ENCODE results near the gene PSAT1. TPM values are rescaled to one million over a fixed set of nuclear protein-coding genes. Genes with fewer than 3 reads are reported as not detected.
"Not testable (repeated sequence)": the region's sequence is repeated elsewhere in the genome, so short reads cannot be mapped to it uniquely, and the experiment has no call there.

PSAT1 gene
- 490 TPM for polyA plus RNA-seq (2013, experiment 1 of 2; ENCODE audit: insufficient read length)
- 478 TPM for polyA plus RNA-seq (2013, experiment 2 of 2; ENCODE audit: insufficient read length)

DNA sequence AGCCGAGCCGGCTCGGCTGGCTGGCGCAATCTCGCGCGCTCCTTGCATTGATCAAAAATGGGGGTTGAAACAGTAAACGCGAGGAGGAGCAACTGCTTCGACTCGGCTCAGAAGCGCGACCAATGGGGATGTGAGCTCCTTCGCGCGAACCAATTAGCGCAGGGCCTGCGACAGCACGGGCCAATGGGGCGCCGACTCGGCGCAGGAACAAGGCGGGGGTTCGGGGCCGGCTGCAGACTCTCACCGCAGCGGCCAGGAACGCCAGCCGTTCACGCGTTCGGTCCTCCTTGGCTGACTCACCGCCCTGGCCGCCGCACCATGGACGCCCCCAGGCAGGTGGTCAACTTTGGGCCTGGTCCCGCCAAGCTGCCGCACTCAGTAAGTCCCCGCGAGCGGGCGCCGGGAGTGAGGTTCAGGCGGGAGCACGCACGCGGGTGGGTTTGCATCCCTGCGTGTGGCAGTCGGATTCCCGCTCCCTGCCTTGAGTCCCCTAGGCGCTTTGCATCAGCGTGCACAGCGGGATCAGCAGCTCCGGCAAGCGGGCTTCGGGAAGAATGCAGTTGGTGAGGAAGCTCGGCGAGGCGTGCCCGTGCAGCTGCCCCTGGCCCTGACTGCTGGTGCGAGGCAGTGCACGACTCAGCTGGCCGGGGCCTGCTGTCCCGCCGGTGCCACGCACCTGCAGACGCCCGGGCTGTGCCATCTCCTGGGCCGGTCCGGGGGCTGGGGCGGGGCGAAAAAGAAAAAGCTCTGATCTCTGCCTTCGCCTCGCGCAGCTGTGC lies at the start of gene PSAT1:
TSS of gene PSAT1 (plus strand) at position 233 of the 779 bp plus-strand sequence. CDS start at position 319, 86 bp downstream.
- DNase-seq, result peak; percentile 99

DNA sequence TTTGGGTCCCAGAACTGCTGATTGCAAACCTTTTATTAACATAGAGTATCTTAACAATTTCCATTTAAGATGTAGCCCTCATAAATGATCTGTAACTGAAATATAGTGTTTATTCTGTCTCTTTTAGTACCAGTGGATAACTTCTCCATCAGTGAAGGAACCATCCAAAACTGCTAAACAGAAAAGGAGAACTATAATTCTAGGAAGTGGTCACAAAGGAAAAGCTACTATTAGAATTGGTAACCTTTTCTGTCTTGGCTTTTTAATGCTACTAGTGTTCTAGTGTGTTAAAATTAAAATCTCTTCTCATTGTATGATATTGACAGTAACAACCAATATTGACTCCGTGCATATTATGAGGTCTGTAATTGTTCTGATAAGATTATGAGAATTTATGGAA lies 48.3 kb upstream of the PSAT1 start:
- DNase-seq, result no peak

DNA sequence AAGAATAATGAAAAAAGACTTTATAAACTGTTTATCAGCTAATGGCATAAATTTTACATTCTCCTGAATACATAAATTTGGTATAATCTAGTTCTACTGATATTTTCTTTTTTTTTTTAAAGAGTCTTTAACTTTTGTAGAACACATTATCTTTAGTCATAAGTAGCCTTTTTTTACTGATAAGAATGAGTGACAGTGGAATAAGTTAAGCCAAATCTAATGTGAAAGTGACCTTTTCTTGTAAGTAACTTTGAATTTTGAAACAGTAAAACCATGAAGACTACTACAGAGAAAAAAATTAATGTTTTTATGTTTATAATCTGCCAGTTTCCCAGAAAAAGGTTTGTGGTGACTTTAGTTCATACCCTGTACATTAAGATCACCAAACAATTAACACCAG lies 47.4 kb upstream of the PSAT1 start:
- no peak for DNase-seq

DNA sequence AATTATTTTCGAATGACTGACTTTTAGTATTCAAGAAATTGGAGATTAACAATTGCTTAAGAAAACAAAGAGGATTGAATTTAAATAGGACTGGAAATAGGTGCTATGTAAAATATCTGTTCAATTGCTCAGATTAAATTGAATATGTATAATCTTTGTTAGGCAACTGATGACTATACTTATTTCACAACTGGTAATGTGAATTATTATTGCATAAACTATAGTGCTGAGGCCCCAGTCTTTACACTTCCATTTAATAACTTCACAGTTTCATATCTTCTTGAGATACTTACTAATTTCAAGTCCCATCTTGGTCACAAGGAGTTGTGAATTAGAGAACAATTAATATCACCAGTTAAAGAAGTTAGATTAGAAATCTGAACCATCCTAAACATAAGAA lies 44.3 kb upstream of the PSAT1 start:
- DNase-seq, result no peak

DNA sequence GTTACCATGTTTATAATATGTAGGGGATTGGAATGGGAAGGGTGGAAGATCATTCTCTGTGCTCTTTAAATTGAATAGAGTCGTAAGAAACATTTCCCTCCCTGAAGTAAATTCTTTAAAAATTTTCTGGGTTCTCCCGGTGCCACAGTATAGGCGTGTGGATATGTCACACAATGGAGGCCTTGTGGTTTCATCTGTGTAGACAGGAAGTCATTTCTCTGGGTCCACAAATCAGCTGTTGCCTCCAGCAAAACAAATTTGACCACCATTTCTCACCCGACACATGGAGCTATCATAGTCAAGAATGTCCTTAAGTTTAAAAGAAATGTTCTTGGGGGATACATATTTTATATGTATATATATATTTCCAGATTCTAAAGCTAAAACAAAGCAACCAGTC lies 43.6 kb upstream of the PSAT1 start:
- no peak for DNase-seq

DNA sequence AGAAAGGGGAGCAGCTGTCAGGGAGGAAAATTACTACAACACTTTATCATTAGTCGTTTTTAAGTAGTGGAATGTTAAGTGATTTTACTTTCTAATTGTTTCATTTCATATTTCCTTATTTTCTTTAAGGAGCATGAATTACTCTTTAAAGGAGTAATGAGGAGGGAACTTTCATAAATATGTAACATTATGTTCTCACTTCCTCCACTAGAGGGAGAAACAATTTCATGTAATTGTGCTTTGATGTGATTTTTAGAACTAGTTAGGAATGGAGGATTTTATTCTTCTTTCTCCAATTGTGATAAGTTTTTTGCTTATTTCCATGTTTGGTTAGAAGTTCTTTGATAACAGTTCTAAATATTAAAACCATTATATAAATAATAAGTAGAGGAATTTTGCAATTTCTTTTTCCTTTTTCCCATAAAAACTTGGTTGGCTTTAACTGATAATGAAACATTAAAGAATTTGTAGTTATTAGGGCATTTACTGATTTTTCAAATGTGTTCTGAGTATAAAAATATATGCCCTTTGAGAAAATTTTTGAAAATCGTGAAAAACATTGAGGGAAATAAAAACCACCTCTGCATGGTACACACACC lies 35.4 kb upstream of the PSAT1 start:
- peak; percentile 44 for DNase-seq

DNA sequence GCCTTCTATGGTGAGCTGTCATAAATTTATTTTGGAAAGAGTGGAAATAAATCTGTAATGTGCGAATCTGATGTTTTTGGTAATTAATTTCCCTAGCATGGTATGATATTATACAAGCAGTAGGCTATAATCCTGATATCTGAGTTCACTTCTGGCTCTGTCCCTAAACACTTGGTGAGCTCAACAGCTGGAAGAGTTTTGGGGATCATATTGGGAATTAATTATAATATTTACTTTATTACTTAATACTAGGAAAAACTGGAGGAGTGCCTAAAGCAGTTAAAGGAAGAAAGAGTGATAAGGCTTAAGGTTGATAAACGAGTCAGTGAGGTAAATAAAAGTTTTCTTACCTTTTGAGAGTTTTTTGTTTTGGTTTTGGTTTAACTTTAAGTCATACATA lies 34.3 kb upstream of the PSAT1 start:
- DNase-seq, result no peak

DNA sequence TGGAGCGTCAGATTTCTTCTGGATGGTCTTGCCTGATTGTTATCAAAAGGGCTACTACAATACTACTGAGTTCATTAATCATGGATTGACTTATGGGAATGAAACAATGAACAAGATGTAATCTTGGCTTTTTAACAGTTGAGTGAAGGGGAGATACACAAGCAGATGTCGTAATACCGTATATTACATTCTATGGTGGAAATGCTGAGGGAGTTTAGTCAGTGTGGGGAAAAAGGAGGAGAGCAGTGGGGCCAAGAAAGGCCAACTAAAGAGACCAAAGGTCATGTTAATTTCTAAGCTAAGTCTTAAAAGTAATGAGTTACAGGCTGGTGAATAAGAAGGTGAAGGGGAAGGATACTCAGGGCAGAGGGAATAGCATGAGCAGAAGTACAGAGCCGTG lies 29.0 kb upstream of the PSAT1 start:
- DNase-seq, result no peak

DNA sequence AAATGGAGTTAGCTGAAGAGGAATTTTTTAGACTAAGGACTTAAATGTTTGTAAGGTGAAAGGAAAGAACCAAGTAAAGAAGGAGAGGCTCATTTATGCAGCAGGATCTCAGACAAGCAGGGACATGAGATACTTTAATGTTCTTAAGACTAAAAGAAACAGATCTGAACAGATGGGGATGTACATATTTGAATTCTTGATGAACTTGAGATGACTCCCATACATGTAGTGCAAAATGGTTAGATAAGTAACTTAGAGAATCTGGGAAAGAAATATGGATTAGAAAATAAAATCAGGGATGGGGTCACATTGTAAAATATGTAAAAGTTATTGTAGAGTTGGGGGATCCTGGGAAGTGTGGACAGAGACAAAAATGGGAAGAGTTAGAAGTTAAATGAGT lies 27.1 kb upstream of the PSAT1 start:
- no peak for DNase-seq

DNA sequence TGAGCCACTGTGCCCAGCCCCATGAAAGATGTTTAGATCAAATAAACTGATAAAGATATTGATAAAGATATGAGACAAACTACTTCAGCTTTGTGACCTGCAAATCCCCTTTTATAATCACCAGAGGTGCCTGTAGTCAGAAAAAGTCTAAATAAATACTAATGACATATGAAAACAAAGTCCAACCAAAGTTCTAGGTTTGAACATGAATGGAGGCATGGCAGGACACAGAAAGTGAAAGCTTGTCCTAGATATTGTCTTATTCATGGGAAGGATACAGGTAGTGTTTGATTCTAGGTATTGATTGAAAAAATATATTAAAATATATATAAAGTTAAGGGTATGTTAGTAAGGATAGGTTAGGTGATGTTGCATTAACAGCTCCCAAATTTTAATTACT lies 24.6 kb upstream of the PSAT1 start:
- DNase-seq, result no peak

DNA sequence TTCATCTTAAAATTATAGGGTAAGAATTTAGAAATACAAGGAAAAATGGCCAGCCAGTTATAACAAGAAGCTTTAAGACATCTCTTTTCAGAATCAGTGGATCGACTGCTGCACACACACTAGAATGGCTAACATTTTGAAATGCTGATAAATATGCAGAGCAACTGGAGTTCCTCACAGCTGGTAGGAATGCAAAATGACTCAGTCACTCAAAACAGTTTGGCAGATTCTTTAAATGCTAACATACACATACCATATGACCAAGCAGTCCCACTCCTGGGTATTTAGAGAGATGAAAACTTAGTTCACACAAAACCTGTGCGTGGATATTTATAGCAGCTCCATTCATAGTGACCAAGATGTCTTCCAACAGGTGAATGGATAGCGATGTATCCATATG lies 23.2 kb upstream of the PSAT1 start:
- peak; percentile 85 for DNase-seq

DNA sequence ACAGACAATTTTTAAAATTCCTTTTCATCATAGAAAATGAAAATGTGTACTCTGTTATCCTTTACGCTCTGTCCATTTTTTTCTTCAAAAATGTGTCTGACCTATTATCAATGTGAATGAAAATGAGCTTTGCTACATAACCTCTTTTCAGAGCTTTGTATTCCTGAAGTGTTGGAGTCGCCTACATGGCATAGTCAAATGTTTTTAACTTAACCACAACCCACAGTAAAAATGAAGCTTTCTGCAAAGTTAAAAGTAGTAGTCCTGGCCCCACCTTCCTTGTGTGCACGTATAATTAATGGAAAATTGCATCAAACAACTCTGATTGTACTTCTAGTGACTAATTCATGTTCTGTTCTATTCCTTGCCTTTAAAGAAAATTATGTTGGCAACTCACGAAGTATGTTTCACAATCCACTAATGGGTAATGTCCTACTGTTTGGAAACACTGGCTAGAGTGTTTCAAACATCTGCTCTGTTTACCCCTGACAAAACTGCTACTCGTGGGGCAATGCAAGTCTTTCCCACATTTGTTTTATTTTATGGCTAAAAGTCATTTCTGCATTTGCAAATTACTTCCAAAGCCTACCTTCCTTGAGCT lies 18.6 kb upstream of the PSAT1 start:
- peak; percentile 32 for DNase-seq

DNA sequence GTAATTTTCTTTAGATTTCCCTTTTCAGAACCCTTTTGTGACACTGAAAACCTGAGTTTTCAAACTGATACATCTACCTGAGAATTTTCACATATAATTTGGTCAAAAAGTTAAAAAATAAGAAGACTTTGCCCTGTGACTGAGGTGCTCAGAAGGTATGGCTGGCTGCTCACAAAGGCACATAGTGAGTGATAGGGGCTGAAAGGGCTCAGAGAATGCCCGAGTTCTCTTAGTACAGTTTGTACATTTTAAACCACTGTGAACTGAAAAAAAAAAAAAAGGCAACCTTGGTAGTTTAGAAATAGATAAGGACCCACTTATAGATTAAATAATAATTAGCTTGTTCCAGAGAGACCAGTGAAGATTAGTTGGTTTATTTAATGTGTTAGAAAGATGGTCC lies 18.1 kb upstream of the PSAT1 start:
- DNase-seq, result no peak

DNA sequence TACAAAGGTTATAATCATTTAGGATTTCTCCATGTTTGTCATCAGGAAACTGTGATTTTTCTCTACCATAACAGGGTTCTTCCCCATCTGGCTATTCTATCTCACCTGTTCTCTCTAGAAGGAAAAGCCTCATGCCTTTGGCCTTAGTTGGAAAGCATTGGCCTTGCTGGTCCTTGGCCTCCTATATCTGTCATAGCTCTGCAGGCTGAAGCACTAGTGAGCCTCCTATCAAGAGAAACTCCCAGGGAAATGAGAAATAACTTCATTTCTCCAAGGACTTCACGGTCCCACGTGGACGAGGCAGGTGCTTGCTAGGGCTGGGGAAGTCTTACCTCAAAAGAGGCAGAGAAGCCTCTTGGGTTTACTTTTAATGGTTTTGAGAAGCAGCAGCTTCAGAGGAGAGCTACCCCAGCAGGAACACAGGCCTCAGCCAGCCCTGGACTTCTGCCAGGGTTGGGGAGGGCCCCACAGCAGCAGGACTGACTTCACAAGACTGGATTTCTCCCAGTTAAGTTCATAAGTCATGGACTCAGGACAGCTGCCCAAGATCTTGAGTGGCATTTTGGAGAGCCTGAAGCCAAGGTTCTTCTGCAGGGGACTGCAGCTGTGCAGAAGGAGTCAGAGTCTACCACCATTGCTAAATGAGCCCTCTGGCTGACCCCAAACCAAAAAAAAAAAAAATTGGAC lies 15.8 kb upstream of the PSAT1 start:
- DNase-seq, result peak; percentile 75

DNA sequence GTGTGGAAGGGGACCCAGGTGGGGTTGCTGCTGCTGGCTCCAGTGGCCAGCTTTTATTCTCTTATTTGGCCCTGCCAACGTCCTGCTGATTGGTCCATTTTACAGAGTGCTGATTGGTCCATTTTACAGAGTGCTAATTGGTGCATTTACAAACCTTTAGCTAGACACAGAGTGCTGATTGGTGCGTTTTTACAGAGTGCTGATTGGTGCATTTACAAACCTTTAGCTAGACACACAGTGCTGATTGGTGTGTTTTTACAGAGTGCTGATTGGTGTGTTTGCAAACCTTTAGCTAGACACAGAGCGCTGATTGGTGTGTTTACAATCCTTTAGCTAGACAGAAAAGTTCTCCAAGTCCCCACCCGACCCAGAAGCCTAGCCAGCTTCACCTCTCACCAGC lies 12.7 kb upstream of the PSAT1 start:
- DNase-seq, result not testable (repeated sequence)

DNA sequence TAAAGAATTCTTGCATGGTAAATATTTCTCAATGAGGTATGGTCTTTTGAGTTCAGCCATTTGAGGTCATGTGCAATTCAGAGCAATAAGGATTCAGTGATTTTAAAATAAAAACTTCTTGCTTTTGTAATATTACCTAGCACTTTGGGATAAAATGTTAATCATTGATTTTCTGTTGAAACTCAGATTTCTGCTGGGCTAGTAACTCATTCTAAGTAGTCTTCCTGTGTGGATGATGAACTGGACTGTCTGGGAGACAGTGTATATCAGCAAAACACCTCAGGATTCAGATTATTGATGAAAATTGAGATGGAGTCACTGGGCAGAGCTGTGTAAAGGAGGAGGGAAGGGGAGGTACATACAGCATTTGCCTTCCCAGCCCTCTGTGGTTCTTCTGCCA lies 10.8 kb upstream of the PSAT1 start:
- no peak for DNase-seq

DNA sequence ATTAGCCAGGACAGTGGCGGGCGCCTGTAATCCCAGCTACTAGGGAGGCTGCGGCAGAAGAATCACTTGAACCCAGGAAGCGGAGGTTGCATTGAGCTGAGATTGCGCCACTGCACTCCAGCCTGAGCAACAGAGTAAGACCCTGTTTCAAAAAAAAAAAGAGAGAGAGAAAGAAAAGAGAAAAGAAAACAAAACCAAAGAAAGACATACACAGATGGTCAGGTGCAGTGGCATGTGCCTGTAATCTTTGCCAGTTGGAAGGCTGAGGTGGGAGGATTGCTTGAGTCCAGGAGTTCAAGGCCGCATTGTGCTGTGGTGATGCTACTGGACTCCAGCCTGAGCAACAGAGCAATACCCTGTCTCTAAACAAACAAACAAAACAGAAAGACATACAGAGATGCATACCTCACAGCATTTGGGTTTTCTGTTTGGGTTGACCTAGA lies 10.0 kb upstream of the PSAT1 start:
- DNase-seq, result no peak

DNA sequence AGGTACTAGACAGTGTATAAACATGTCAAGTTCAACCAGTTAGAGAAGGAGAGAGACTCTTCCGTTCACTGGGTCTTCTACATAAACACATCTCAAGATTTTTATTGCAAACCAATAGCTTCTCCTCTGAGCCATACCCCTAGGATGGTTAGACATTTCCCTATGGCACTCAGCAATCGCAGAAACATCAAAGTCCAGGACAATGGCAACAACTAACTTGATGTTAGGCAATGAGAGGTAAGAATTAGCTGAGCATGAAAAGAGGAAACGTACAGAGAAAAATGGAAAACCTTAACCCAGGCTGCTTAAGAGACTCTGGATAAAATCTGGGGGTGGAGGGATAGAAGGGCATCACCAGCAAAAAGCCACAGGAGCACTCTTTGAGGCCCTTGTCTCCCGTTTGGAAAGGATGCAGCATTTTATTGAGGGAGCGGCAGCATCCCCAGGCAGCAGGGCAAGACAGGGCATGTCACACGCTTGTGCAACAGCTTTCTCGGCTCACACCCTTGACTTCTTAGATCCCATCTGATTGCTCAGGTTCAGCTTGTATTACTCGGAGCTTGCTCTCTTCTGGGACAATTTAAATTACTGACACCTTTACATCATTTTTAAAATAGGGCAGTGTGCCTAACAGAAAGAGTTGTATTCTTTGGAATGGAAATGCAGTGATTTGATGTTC lies 8.6 kb upstream of the PSAT1 start:
- DNase-seq, result no peak

DNA sequence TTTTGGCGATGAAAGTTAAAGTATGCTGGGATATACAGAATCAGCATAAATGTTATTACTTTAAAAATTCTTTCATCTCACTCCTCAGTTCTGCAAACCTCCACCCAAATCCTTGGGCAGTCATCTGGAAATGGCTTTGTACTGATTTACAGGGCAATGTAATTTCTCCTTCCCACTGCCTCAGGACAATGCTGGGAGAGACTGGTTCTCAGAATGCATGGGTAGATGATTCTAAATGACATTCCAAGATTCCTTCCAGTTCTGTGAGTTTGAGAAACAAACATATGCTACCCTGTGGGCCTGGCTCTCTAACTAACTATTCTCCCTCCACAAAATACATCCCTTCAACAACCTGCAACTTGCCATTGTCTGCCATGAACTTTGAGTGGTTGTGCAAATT lies 7.5 kb upstream of the PSAT1 start:
- no peak for DNase-seq

DNA sequence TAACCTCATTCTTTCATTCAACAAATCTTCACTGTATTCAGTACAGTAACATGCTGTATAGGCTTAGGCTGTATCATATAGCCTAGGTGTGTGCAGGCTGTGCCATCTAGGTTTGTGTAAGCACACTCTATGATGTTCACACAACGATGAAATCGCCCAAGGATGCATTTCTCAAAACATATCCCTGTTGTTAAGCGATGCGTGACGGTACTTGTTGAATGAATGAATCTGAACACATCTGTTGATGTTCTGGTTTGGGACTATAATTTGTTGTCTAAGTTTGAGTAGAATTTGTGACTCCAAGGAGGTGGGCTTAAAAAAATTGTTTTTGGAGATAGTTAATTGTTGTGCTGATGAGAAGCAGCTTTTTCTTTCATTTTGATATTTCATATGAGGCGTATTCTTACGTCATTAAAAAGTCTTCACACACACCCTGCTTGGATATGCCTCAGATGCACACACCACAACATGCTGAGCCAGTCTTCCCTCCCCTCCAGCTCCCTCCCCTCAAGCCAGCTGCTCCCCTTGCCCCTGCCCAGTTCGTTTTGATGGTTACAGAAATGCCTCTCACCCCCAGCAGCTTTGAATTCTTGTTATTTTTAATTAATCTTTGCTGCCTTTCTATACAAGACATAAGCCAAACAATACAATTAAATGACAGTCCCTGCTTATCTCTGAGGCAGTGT lies 5.5 kb upstream of the PSAT1 start:
- no peak for DNase-seq

DNA sequence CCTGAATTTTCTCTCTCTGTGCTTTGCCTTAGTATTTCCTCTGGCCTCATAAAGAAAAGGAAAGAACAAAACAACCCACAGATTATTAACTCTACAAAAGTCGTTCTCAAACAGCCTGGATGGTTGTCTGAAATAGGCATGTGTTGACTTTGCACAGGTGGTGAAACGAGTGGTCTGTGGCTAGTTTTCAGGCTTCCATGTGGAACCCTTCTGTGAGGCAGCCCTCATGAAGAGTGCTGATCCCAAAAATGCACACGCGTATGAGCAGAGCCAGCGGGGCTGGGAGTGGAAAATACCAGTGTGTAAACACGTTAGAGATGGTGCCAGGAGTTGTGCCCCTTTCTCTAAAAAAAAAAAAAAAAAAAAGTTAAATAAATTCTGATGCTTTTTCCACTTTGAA lies 4.9 kb upstream of the PSAT1 start:
- DNase-seq, result no peak

Measured in fibroblast of skin of scalp (primary cell).